ENCODE data around the gene HK2.

Gene HK2

GRCh38 chr2:74806355-74806839 lies 27.5 kb upstream of the HK2 start:
- Histone ChIP-seq H3K9ac (ENCODE audit: low read length) (no peak overlapping the region), H3K79me2 (ENCODE audit: low read length) (no peaks in the 10 kb centered on the region), H4K20me1 (ENCODE audit: insufficient read depth, low read length) (no peaks in the 10 kb centered on the region), H3K4me2 (ENCODE audit: low read depth, low read length) (no peak overlapping the region), H3K4me3 (ENCODE audit: low read length) (no peak overlapping the region), H3K9me2 (replicated peaks; ENCODE audit: insufficient read depth, low read length) (no peaks in the 10 kb centered on the region), H3K4me1 (ENCODE audit: low read length) (no peaks in the 10 kb centered on the region), H3K9me3 (replicated peaks; ENCODE audit: insufficient read depth, low read length) (no peaks in the 10 kb centered on the region), H3K36me3 (replicated peaks; ENCODE audit: insufficient read depth, low read length) (no peaks in the 10 kb centered on the region), H3K27ac (ENCODE audit: low read length) (no peak overlapping the region), H3F3A (ENCODE audit: insufficient read depth, low read length) (no peaks in the 10 kb centered on the region), H3K27me3 (replicated peaks; ENCODE audit: insufficient read depth, low read length) (no peaks in the 10 kb centered on the region), H2AFZ (ENCODE audit: low read length) (no peak overlapping the region)
- TF ChIP-seq EZH2phosphoT487 (IDR thresholded peaks at IDR 0.05; ENCODE audit: low read length) (no peak), EZH2 (optimal IDR thresholded peaks at IDR 0.05; ENCODE audit: low read depth, low read length) (no peak), CTCF (IDR thresholded peaks at IDR 0.05; ENCODE audit: low read length) (no peak)
- no peak for DNase-seq

GRCh38 chr2:74806920-74807319 lies 27.0 kb upstream of the HK2 start:
- Histone ChIP-seq H3K27me3 (replicated peaks; ENCODE audit: insufficient read depth, low read length) (no peaks in the 10 kb centered on the region), H3K79me2 (ENCODE audit: low read length) (no peaks in the 10 kb centered on the region), H3K9me2 (replicated peaks; ENCODE audit: insufficient read depth, low read length) (no peaks in the 10 kb centered on the region), H3K9me3 (replicated peaks; ENCODE audit: insufficient read depth, low read length) (no peaks in the 10 kb centered on the region), H3K4me3 (ENCODE audit: low read length) (no peak overlapping the region), H3F3A (ENCODE audit: insufficient read depth, low read length) (no peaks in the 10 kb centered on the region), H3K4me2 (ENCODE audit: low read depth, low read length) (no peak overlapping the region), H4K20me1 (ENCODE audit: insufficient read depth, low read length) (no peaks in the 10 kb centered on the region), H2AFZ (ENCODE audit: low read length) (no peak overlapping the region), H3K36me3 (replicated peaks; ENCODE audit: insufficient read depth, low read length) (no peaks in the 10 kb centered on the region), H3K9ac (ENCODE audit: low read length) (no peak overlapping the region), H3K27ac (ENCODE audit: low read length) (no peak overlapping the region), H3K4me1 (ENCODE audit: low read length) (no peaks in the 10 kb centered on the region)
- no peak for DNase-seq
- TF ChIP-seq CTCF (IDR thresholded peaks at IDR 0.05; ENCODE audit: low read length) (no peak), EZH2phosphoT487 (IDR thresholded peaks at IDR 0.05; ENCODE audit: low read length) (no peak), EZH2 (optimal IDR thresholded peaks at IDR 0.05; ENCODE audit: low read depth, low read length) (no peak)

- Histone ChIP-seq H3F3A (ENCODE audit: insufficient read depth, low read length) (no peaks in the 10 kb centered on the region), H3K36me3 (replicated peaks; ENCODE audit: insufficient read depth, low read length) (no peaks in the 10 kb centered on the region), H3K79me2 (ENCODE audit: low read length) (no peaks in the 10 kb centered on the region), H3K9me2 (replicated peaks; ENCODE audit: insufficient read depth, low read length) (no peaks in the 10 kb centered on the region), H3K4me1 (ENCODE audit: low read length) (no peaks in the 10 kb centered on the region), H3K9me3 (replicated peaks; ENCODE audit: insufficient read depth, low read length) (no peaks in the 10 kb centered on the region), H4K20me1 (ENCODE audit: insufficient read depth, low read length) (no peaks in the 10 kb centered on the region), H3K9ac (ENCODE audit: low read length) (no peak overlapping the region), H3K27me3 (replicated peaks; ENCODE audit: insufficient read depth, low read length) (no peaks in the 10 kb centered on the region), H3K4me2 (ENCODE audit: low read depth, low read length) (no peak overlapping the region), H3K4me3 (ENCODE audit: low read length) (no peak overlapping the region), H2AFZ (ENCODE audit: low read length) (no peak overlapping the region), H3K27ac (ENCODE audit: low read length) (no peak overlapping the region)
- TF ChIP-seq CTCF (IDR thresholded peaks at IDR 0.05; ENCODE audit: low read length) (no peak), EZH2 (optimal IDR thresholded peaks at IDR 0.05; ENCODE audit: low read depth, low read length) (no peak), EZH2phosphoT487 (IDR thresholded peaks at IDR 0.05; ENCODE audit: low read length) (no peak)
- DNase-seq, result no peak
These were observed 20.9 kb upstream of the HK2 start for GRCh38 chr2:74812787-74813590.

Data from MM.1S (cell line).